Measurements from ENCODE around the gene SLC2A10.

Gene SLC2A10

GRCh38 chr20:46681032-46681854 is 28.2 kb upstream of the SLC2A10 start:
- in situ Hi-C loops (cut with MboI; ENCODE audit: low sequenced_read_pairs) = no loop called here

DNA sequence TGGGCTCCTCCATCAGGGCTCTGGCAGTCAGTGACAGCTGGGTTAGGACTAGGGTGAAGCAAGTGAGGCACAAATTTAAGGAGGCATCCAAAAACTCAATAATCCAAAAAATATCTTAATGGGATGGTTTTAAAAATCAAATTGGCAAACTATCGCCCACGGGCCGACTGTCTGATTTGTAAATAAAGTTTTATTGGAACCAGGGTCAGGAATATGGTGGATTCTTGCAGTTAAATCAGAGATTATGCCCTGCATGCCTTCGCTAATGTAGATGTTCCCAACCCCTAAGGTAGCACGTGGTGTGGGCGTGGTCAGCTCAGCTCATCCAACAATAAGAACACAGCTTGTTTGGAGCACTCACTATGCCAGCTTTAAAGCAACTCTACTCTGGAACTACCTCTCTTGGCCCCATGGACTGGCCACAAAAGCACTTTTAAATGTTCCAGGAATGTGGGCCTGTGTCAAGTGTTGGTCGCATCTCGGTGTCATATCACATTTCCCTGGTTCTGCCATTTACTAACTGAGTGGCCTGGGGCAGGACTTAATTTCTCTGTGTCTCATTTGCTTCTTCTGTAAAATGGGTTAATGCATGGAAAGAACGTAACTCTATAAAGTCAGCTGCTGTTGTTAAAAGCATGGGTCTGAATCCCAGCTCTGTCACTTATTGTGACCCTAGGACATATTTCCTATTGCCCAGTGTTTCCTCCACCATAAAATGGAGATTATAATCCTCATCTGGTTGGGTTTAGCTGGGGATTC is 27.2 kb upstream of the SLC2A10 start:
- in situ Hi-C loops (cut with MboI; ENCODE audit: low sequenced_read_pairs) = no loop called here

- in situ Hi-C loops (cut with MboI; ENCODE audit: low sequenced_read_pairs) = no loop called here
Measured at GRCh38 chr20:46683011-46683667, 26.3 kb upstream of the SLC2A10 start.

- in situ Hi-C loops (cut with MboI; ENCODE audit: low sequenced_read_pairs) = no loop called here
Measured at GRCh38 chr20:46683668-46683938, 25.8 kb upstream of the SLC2A10 start.

- in situ Hi-C loops (cut with MboI; ENCODE audit: low sequenced_read_pairs) = no loop called here
Measured at GRCh38 chr20:46683939-46684750, 25.3 kb upstream of the SLC2A10 start.

- in situ Hi-C loops (cut with MboI; ENCODE audit: low sequenced_read_pairs) = no loop called here
Measured at GRCh38 chr20:46688151-46689081, 21.0 kb upstream of the SLC2A10 start.

GRCh38 chr20:46689082-46689753 is 20.2 kb upstream of the SLC2A10 start, which contains the start of gene TP53RK:
TP53RK (minus strand) TSS chr20:46689444; CDS start chr20:46689414, 30 bp downstream.
- in situ Hi-C loops (cut with MboI; ENCODE audit: low sequenced_read_pairs) = no loop called here

GRCh38 chr20:46689754-46690085 is 19.7 kb upstream of the SLC2A10 start:
- in situ Hi-C loops (cut with MboI; ENCODE audit: low sequenced_read_pairs) = no loop called here

DNA sequence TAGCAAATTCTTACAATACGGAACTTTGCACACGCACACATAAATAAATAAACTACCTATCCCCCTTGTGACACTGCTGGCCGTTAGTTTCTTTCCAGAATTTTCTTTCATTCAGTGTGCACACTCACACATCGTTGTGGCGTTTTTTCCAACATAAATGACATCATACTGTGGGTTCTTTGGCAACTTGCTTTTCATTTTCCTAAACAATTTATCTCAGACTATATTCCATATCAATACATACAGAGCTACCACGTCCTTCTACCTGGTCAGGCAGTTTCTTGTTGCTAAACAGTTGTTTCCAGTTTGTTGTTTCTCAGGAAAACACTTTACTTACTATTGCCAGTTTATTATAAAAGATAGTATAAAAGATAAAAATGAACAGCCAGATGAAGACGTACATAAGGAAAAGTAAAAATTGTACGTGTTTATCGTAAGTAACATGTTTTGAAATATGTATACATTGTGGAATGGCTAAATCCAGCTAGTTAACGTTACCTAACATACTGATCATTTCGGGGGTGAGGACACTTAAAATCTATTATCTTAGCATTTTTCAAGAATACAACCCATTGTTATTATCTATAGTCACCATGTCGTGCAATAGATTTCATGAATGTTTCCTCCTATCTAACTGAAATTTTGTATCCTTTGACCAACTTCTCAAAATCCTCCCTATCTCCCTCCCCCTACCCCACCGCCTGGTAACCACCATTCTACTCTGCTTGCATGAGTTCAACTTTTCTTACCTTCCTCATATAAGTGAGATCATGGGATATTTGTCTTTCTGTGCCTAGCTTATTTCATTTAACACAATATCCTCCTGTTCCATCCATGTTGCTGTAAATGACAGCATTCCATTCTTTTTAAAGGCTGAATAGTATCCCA is 19.0 kb upstream of the SLC2A10 start:
- in situ Hi-C loops (cut with MboI; ENCODE audit: low sequenced_read_pairs) = no loop called here

- in situ Hi-C loops (cut with MboI; ENCODE audit: low sequenced_read_pairs) = no loop called here
Measured at GRCh38 chr20:46691196-46691595, 18.3 kb upstream of the SLC2A10 start.

GRCh38 chr20:46694484-46694883 is 15.0 kb upstream of the SLC2A10 start:
- in situ Hi-C loops (cut with MboI; ENCODE audit: low sequenced_read_pairs) = no loop called here

DNA sequence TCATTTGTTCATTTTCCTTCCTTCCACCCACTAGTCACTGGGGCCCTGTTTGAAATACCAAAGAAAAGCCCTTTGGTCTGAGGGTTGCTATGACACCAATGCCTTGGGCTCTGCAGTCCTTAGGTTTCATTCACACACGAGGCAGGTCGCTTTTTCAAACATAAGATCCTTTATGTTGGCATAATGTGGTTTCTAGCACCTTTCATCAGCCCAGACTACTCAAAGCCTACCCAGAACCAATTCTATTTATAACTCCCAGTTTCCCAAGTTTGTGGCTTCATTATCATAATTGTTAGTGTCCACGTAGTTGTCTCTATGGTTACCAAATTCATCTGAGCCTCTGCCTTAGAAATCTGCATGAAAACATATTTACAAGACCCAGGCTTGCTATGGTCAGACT is 13.6 kb upstream of the SLC2A10 start:
- in situ Hi-C loops (cut with MboI; ENCODE audit: low sequenced_read_pairs) = no loop called here

- in situ Hi-C loops (cut with MboI; ENCODE audit: low sequenced_read_pairs) = no loop called here
Measured at GRCh38 chr20:46696791-46697279, 12.6 kb upstream of the SLC2A10 start.

- in situ Hi-C loops (cut with MboI; ENCODE audit: low sequenced_read_pairs) = no loop called here
Measured at GRCh38 chr20:46698788-46699187, 10.7 kb upstream of the SLC2A10 start.

- in situ Hi-C loops (cut with MboI; ENCODE audit: low sequenced_read_pairs) = no loop called here
Measured at GRCh38 chr20:46699651-46700359, 9.6 kb upstream of the SLC2A10 start.

- in situ Hi-C loops (cut with MboI; ENCODE audit: low sequenced_read_pairs) = no loop called here
Measured at GRCh38 chr20:46700481-46700880, 9.0 kb upstream of the SLC2A10 start.

- in situ Hi-C loops (cut with MboI; ENCODE audit: low sequenced_read_pairs) = no loop called here
Measured at GRCh38 chr20:46701057-46701456, 8.4 kb upstream of the SLC2A10 start.

DNA sequence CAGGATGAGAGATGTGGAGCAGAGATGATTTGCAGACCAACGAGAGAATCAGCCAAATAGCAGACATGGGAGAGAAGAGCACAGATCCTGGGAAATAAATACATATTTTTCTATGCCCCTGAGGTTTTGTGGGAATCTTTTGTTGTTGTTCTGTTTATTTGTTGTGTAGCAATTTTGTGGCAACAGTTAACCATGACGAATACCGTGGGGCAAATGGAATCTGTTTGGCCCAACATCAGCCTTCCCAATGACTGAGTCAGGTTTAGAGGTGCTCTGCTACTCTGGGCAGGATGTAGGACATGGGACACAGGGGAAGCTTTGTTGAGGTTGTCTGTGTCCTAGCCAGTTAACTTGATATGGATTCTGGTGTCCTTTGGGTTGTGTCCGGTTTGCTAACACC is 7.9 kb upstream of the SLC2A10 start:
- in situ Hi-C loops (cut with MboI; ENCODE audit: low sequenced_read_pairs) = no loop called here

Measured in hTERT RPE-1 (cell line).